ENCODE measurements around the gene AQP6. TPM values are rescaled to one million over a fixed set of nuclear protein-coding genes. Genes with fewer than 3 reads are reported as not detected.

AQP6 gene
- total RNA-seq, 6 experiments from 2014 or later, result 0.31 to 0.34 TPM; not detected in 4

- Histone ChIP-seq H3K36me3 (no peaks in the 10 kb centered on the region), H3K27me3 (no peaks in the 10 kb centered on the region), H3K4me1 (peaks cover 0 to 6% (median 0%) of the 10 kb centered on the region in 4 donors), H3K4me3 (no peak overlapping the region), H3K9me3 (no peaks in the 10 kb centered on the region), H3K27ac (no peak overlapping the region)
- no peak for ATAC-seq
- WGBS (ENCODE audit: insufficient coverage, low coverage, low lambda C conversion rate, missing lambda C conversion rate), result 27% methylated on average over 14 of the region's 53 CpGs
- intact Hi-C loops (cut with DNase I), result no loop called here
- DNase-seq, result peak in 1 of 3 donors; percentile 35
- no peak for TF ChIP-seq POLR2A (IDR thresholded peaks at IDR 0.05)
- no peak for TF ChIP-seq CTCF (IDR thresholded peaks at IDR 0.05)
Measured at GRCh38 chr12:49954863-49955830, 17.6 kb upstream of the AQP6 start.

DNA sequence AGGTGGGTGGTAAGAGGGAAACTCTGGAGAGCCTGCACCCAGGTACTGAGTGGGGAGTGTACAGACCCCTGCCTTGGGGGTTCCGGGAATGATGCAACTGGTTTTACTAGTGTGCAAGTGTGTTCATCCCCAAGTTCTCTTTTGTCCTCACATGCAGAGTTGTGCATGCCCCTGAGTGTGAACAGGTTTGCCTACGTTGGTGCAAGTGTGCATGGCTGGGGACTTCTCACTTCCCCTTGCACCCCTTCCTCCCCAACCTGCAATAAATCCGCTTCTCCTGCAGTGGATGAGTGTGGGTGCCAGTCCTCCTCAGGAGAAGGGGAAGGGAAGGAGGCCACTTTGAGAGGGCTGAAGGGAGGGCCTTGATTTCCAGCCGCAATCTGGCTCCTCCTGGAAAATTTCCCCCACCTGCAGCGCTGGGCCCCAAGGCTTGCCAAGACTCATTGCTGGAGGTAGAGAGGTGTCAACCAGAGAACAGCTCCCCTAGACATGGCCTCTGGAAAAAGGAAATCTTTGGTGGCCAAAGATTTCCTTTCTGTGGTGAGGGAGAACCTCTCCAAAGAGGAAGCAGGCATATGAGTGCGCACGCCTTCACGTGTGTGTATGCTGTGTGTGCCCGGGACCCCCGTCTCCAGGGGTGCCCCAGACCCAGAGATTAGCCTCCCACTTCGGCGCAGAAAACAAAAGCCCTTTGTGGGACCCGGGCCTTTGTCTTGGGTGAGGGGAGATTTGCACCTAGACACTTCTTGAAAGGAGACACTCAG, 16.7 kb upstream of the AQP6 start:
- H3K9me3 ChIP-seq, result no peaks in the 10 kb centered on the region
- H3K4me3 ChIP-seq, result no peak overlapping the region
- intact Hi-C loops (cut with DNase I), result no loop called here
- H3K36me3 ChIP-seq, result no peaks in the 10 kb centered on the region
- WGBS (ENCODE audit: insufficient coverage, low coverage, low lambda C conversion rate, missing lambda C conversion rate), result 33% methylated on average over 11 of the region's 13 CpGs
- peaks cover 0 to 6% (median 0%) of the 10 kb centered on the region in 4 donors for H3K4me1 ChIP-seq
- no peak for ATAC-seq
- TF ChIP-seq POLR2A (IDR thresholded peaks at IDR 0.05) (no peak), CTCF (IDR thresholded peaks at IDR 0.05) (no peak)
- no peak overlapping the region for H3K27ac ChIP-seq
- peaks cover 0 to 6% of the 10 kb centered on the region in 2 donors for H3K27me3 ChIP-seq
- DNase-seq, result no peak

- ATAC-seq, result no peak
- intact Hi-C loops (cut with DNase I), result no loop called here
- no peak overlapping the region for H3K4me3 ChIP-seq
- no peaks in the 10 kb centered on the region for H3K9me3 ChIP-seq
- 81% methylated on average over 6 of the region's 6 CpGs for WGBS (ENCODE audit: insufficient coverage, low coverage, low lambda C conversion rate, missing lambda C conversion rate)
- no peaks in the 10 kb centered on the region for H3K36me3 ChIP-seq
- H3K4me1 ChIP-seq, result peaks cover 0 to 9% (median 0%) of the 10 kb centered on the region in 4 donors
- peaks cover 0 to 9% of the 10 kb centered on the region in 2 donors for H3K27me3 ChIP-seq
- TF ChIP-seq POLR2A (IDR thresholded peaks at IDR 0.05) (no peak), CTCF (IDR thresholded peaks at IDR 0.05) (no peak)
- DNase-seq, result peak in 1 of 3 donors; percentile 20
- H3K27ac ChIP-seq, result no peak overlapping the region
Measured at GRCh38 chr12:49956663-49957569, 15.8 kb upstream of the AQP6 start.

- H3K9me3 ChIP-seq, result no peaks in the 10 kb centered on the region
- intact Hi-C loops (cut with DNase I), result no loop called here
- ATAC-seq (no peak), DNase-seq (peak in 1 of 3 donors; percentile 6)
- no peaks in the 10 kb centered on the region for H3K36me3 ChIP-seq
- H3K27me3 ChIP-seq, result peaks cover 0 to 9% of the 10 kb centered on the region in 2 donors
- no peak overlapping the region for H3K27ac ChIP-seq
- H3K4me3 ChIP-seq, result no peak overlapping the region
- TF ChIP-seq CTCF (IDR thresholded peaks at IDR 0.05), result no peak
- TF ChIP-seq POLR2A (IDR thresholded peaks at IDR 0.05), result no peak
- peaks cover 0 to 7% (median 0%) of the 10 kb centered on the region in 4 donors for H3K4me1 ChIP-seq
Measured at GRCh38 chr12:49957570-49957967, 15.2 kb upstream of the AQP6 start.

All from right lobe of liver (tissue), 6 donors.